Measurements from ENCODE around the gene SP9. TPM values are rescaled to one million over a fixed set of nuclear protein-coding genes. Genes with fewer than 3 reads are reported as not detected.

Gene SP9
- total and polyA plus RNA-seq, 12 donors: 0.09 TPM; not detected in 11

- Histone ChIP-seq H3K9me3 (no peaks in the 10 kb centered on the region), H3K27me3 (peaks cover 0 to 82% (median 37%) of the 10 kb centered on the region in 7 donors), H3K27ac (no peak overlapping the region), H3K4me1 (peaks cover 0 to 10% (median 0%) of the 10 kb centered on the region in 9 donors), H3K4me3 (no peak overlapping the region), H3K36me3 (no peaks in the 10 kb centered on the region)
- no peak for DNase-seq
- 59 to 67% methylated on average over 2 of the region's 2 CpGs for WGBS, 2 donors
- intact Hi-C loops (cut with DNase I): no loop called here
- no peak for TF ChIP-seq CTCF (IDR thresholded peaks at IDR 0.05)
- no peak for ATAC-seq
These were observed 22.0 kb upstream of the SP9 start for GRCh38 chr2:174312581-174313234.

- ATAC-seq (no peak), DNase-seq (no peak)
- peaks cover 12 to 98% (median 83%) of the 10 kb centered on the region in 7 donors for H3K27me3 ChIP-seq
- intact Hi-C loops (cut with DNase I): no loop called here
- no peak for TF ChIP-seq CTCF (IDR thresholded peaks at IDR 0.05)
- H3K36me3 ChIP-seq: no peaks in the 10 kb centered on the region
- H3K4me3 ChIP-seq: no peak overlapping the region
- WGBS, 2 donors: 69 to 75% methylated on average over 1 of the region's 1 CpG
- H3K9me3 ChIP-seq: no peaks in the 10 kb centered on the region
- no peak overlapping the region for H3K27ac ChIP-seq
- peaks cover 6 to 14% (median 12%) of the 10 kb centered on the region in 9 donors for H3K4me1 ChIP-seq
These were observed 12.6 kb upstream of the SP9 start for GRCh38 chr2:174322149-174322548.

- intact Hi-C loops (cut with DNase I): no loop called here
- WGBS, 2 donors: 73 to 77% methylated on average over 1 of the region's 1 CpG
- no peak for DNase-seq
- Histone ChIP-seq H3K4me3 (no peak overlapping the region), H3K4me1 (peaks cover 9 to 20% (median 16%) of the 10 kb centered on the region in 9 donors), H3K36me3 (no peaks in the 10 kb centered on the region), H3K27me3 (peaks cover 18 to 98% (median 89%) of the 10 kb centered on the region in 7 donors), H3K9me3 (no peaks in the 10 kb centered on the region), H3K27ac (no peak overlapping the region)
- ATAC-seq: no peak
- no peak for TF ChIP-seq CTCF (IDR thresholded peaks at IDR 0.05)
These were observed 12.0 kb upstream of the SP9 start for GRCh38 chr2:174322746-174323145.

- 66 to 93% methylated on average over 2 of the region's 2 CpGs for WGBS, 2 donors
- ATAC-seq: peak in 1 of 8 donors; percentile 21
- intact Hi-C loops (cut with DNase I): no loop called here
- TF ChIP-seq CTCF (IDR thresholded peaks at IDR 0.05): no peak
- no peak overlapping the region for H3K27ac ChIP-seq
- no peak for DNase-seq
- no peaks in the 10 kb centered on the region for H3K9me3 ChIP-seq
- no peak overlapping the region for H3K4me3 ChIP-seq
- no peaks in the 10 kb centered on the region for H3K36me3 ChIP-seq
- peaks cover 29 to 99% (median 89%) of the 10 kb centered on the region in 7 donors for H3K27me3 ChIP-seq
- H3K4me1 ChIP-seq: peaks cover 13 to 31% (median 20%) of the 10 kb centered on the region in 9 donors
These were observed 10.2 kb upstream of the SP9 start for GRCh38 chr2:174324530-174324929.

Measured in heart right ventricle (tissue), 16 donors.